GM13976 (cell line): ENCODE results near the gene TMEM38A.

Experiments
- DNase-seq: peaks from one replicate; pipeline ENCODE4 v3.0.0; 2012; ENCODE audit warnings: low spot score
- in situ Hi-C: fragments of 300-500 bp; cut with MboI; formaldehyde crosslinking; loops from one replicate; pipeline ENCODE4 v1.12.0; 2022; ENCODE audit warnings: low sequenced_read_pairs, mixed read lengths, inconsistent platforms; ENCODE audit not compliant: unreplicated experiment
- TF ChIP-seq, protein P1 (sequence below): IDR thresholded peaks from 2 replicates; pipeline ENCODE4 v1.5.1; 2012; ENCODE audit warnings: borderline replicate concordance, mild to moderate bottlenecking; ENCODE audit not compliant: insufficient read depth; ENCODE audit errors: extremely low read depth, missing control alignments, control extremely low read depth

The TMEM38A gene

DNA sequence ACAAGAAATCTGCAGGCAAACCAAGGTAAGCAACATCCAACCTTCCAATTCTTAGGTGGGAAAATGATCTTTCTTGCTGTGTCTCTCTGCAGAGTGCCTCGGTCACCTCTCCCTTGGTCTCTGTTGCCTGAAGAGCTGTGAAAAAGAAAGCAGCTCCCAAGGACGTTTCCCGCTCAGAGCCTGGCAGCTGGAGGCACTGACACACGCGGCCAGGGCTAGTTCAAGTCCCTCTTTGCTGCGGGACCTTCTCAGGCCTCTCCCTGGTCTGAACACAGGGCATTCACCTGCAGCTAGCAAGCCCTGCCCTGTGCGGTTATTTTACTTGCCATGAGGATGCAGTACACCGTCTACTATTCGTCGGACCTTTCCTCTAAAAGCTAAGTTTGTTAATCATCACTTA lies 36.7 kb upstream of the TMEM38A start:
- TF ChIP-seq, protein P1, sequence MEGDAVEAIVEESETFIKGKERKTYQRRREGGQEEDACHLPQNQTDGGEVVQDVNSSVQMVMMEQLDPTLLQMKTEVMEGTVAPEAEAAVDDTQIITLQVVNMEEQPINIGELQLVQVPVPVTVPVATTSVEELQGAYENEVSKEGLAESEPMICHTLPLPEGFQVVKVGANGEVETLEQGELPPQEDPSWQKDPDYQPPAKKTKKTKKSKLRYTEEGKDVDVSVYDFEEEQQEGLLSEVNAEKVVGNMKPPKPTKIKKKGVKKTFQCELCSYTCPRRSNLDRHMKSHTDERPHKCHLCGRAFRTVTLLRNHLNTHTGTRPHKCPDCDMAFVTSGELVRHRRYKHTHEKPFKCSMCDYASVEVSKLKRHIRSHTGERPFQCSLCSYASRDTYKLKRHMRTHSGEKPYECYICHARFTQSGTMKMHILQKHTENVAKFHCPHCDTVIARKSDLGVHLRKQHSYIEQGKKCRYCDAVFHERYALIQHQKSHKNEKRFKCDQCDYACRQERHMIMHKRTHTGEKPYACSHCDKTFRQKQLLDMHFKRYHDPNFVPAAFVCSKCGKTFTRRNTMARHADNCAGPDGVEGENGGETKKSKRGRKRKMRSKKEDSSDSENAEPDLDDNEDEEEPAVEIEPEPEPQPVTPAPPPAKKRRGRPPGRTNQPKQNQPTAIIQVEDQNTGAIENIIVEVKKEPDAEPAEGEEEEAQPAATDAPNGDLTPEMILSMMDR: no peak
- in situ Hi-C loops: no loop called here
- DNase-seq: no peak

DNA sequence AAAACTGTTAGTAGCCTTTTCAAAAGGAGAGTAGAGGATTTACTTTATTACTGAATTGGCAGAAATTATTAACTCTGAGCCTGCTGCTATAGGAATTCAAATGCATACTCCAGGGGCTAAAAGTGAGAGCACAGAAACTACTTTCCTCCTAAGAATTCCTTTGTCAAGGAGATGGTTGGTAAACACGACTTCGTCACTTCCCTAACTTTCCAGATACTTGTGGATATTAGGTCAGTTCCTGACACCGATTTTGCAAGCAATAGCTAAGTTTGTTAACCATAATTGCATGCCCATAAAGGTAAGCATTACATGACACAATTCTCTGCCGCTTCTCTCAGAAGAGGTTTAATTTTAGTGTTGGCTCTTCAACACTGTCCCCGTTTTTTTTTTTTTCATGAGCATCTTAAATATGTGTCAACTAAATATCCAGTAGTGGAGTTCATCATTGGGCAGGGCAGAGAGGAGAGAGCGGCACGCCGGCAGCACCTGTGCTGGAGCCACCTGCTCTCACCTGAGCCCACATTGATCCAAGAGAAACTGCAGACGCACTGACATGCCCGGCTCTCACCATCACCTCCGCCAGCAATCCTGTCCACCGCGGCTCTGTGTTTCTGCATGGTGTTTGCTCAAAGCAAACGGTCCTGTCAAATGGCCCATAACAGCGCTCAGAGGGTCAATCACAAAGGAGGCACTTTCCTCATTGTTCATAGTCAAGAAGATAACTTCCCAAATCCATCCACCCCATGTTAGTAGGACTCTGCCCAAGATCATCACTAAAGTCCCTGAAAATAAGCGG lies 35.6 kb upstream of the TMEM38A start:
- DNase-seq: no peak
- in situ Hi-C loops: no loop called here
- TF ChIP-seq, protein P1: no peak

DNA sequence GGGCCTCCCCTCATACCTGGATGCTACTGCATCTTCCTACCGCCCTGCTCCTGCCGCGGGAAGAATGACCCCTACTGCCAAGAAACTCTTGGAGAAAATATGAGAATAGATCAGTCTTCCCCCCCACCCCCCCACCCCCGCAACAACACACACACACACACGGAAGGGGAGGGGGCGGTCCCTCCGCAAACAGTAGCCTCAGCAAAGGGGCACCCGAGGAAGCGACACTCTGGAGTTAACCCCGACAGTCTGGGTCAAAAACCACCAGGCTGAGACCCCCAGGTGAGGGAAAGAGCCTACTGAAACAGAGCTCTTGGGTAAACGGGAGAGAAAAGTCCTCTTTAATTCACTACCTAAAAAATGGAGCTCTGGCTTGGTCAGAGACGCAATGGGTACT lies 34.1 kb upstream of the TMEM38A start:
- in situ Hi-C loops: no loop called here
- no peak for DNase-seq
- TF ChIP-seq, protein P1: no peak

DNA sequence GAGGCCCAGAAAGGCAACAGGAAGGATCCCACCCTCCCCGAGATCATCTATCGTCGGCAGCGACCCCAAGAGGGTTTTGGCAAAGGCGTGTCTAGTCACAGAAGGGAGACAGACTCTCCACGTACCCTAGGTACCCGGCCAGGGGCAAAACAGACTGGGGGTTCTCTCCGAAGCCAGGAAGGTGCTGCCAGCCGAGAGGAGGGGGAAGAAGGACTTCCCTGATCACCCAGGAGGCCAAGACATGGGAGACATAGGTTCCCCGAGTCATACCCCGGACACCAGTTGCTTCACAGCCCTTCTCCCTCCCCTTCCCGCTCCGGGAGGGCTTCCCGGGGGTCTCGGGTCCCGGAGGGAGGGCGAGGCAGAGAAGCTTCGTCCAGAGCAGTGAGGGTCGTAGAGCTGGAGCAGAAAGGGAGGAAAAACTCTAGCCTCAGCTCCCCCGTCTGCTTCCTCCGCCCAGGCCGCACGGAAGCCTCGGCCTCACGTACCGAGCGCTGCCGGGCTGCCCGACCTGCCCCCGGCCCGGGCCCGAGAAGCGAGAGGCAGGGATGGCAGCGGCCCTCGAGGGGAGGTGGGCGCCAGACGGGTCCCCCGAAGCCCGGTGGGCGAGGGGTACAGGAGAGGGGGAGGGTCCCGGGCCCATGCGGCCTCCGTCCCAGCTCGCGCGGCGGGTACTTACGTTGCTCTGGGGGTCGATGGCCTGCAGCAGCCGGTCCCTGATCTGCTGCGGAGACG lies 33.6 kb upstream of the TMEM38A start:
- no peak for DNase-seq

DNA sequence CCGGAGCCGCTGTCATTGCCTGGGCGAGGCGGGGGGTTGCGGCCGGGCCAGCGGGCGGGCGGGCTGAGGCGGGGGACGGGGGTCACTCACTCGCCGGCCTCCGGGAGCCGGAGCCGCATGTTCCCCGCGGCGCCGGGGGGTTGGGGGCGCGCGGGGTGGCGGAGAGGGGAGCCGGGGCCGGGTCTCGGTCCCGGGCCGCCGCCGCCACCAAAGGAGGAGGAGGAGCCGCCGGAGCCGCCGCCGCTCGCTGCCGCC lies 33.1 kb upstream of the TMEM38A start:
- in situ Hi-C loops: no loop called here
- no peak for DNase-seq
- TF ChIP-seq, protein P1: no peak

More for the DNA sequence above, 33.6 kb upstream of the TMEM38A start:
- TF ChIP-seq, protein P1: no peak
- in situ Hi-C loops: no loop called here

DNA sequence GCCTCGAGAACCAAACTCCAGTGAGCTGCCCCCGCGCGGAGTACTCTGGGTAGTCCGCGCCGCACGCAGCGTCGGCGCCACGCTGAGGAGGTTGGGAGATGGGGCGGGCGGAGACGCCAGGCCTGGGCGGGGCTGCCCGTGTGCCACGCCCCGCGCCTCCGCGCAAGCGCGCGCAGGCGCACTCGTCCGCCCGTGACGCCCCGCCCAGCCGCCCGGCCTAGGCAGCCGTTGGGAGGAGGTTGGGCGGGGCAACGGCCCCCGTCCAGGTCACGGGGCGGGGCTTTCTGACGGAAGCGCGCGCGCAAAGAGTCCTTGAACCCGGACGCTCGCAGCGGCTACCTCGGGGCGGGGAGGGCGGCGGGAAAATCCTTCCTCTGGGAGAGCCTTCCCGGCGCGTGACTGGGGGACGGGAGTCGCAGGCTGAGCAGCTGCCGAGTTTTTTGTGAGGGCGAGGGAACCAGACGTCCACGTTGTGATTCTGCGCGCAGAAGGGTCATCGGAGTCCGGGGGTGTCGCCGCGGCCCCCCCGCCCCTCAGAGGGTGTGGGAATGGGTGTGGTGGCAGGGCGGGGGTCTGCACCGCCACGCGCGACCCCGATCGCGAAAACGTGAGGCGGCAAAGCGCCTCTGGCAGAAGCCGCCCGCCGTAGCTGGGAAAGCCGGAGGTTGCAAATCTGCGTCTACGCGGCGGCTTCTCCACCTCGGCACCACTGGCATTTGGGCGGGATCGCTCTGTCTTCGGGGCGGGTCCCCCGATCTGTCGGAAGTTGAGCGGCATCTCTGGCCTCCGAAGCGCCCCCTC lies 32.6 kb upstream of the TMEM38A start, which contains the start of gene MED26:
TSS of gene MED26 (minus strand) at position 22 of the 801 bp plus-strand sequence. CDS start 261 bp downstream, outside the sequence.
- TF ChIP-seq, protein P1: no peak
- peak; percentile 99 for DNase-seq
- in situ Hi-C loops: no loop called here
